Vagina (tissue), 2 donors: Measurements from ENCODE around the gene PCK1. TPM values are rescaled to one million over a fixed set of nuclear protein-coding genes. Genes with fewer than 3 reads are reported as not detected.
A peak's percentile ranks its signal among the peaks of the same experiment; 100 is the strongest.
"Not testable (repeated sequence)": the region's sequence is repeated elsewhere in the genome, so short reads cannot be mapped to it uniquely, and the experiment has no call there.

Experiments
- DNase-seq, 2 donors: peaks; one replicate each; pipeline ENCODE4 v3.0.0-alpha.2; 2017; ENCODE audit errors: extremely low spot score in 2 of 2
- H3K27ac ChIP-seq: fragments of 200-600 bp; sonication (generic); one replicate; pipeline ENCODE4 v1.5.1; 2019
- H3K27me3 ChIP-seq: fragments of 200-600 bp; sonication (generic); one replicate; pipeline ENCODE4 v1.5.1; 2019
- H3K36me3 ChIP-seq, 2 donors: fragments of 200-600 bp; sonication (generic); one replicate each; pipeline ENCODE4 v1.5.1; 2017 to 2019
- H3K4me1 ChIP-seq: fragments of 200-600 bp; sonication (generic); one replicate; pipeline ENCODE4 v1.5.1; 2019
- H3K4me3 ChIP-seq, 2 donors: fragments of 200-600 bp; sonication (generic); 1 replicate in 1 of 2; 2 replicates in 1 of 2; pipeline ENCODE4 v1.5.1; 2016 to 2019
- H3K9me3 ChIP-seq: fragments of 200-600 bp; sonication (generic); one replicate; pipeline ENCODE4 v1.5.1; 2019
- POLR2A ChIP-seq, 2 donors: fragments of 450-650 bp; IDR thresholded peaks; one replicate each; pipeline ENCODE4 v1.6.1; 2017; ENCODE audit warnings: antibody characterized with exemption in 2 of 2, mild to moderate bottlenecking in 2 of 2, moderate library complexity in 2 of 2
- POLR2AphosphoS5 ChIP-seq, 2 donors: sonication (generic); formaldehyde crosslinking; IDR thresholded peaks; one replicate each; pipeline ENCODE4 v1.9.0; 2017; ENCODE audit warnings: antibody characterized with exemption in 2 of 2, mild to moderate bottlenecking in 2 of 2, low read depth in 1 of 2; ENCODE audit not compliant: insufficient read depth in 1 of 2
- intact Hi-C: fragments of 100-400 bp; cut with DNase I; formaldehyde crosslinking; loops from one replicate; pipeline ENCODE4 v1.15.1; 2023
- total RNA-seq: library from RNA; depleted of rRNA; stranded (reverse); fragments of >200 nt; gene quantifications from one replicate; pipeline ENCODE4 v1.2.3, GENCODE V29; 2016
- TF ChIP-seq, protein P1 (sequence below), 3 experiments: fragments of 450-650 bp in 2 of 3; fragments of 200-600 bp in 1 of 3; sonication (generic) in 1 of 3; IDR thresholded peaks; one replicate each; pipeline ENCODE4 v1.5.1; 2017 to 2019; ENCODE audit warnings: antibody characterized with exemption in 3 of 3, mild to moderate bottlenecking in 2 of 3, moderate library complexity in 2 of 3

Gene PCK1
- total RNA-seq, result 13.0 TPM

GRCh38 chr20:57560554-57561355 lies at the start of gene PCK1:
TSS of gene PCK1 (plus strand) at chr20:57561110. CDS start at chr20:57561412, 302 bp downstream.
- intact Hi-C loops, result no loop called here
- Histone ChIP-seq H3K9me3 (no peaks in the 10 kb centered on the region), H3K27me3 (no peaks in the 10 kb centered on the region), H3K36me3 (no peaks in the 10 kb centered on the region), H3K4me3 (no peak within 1 kb of the TSS), H3K4me1 (no peaks in the 10 kb centered on the region), H3K27ac (no peak within 1 kb of the TSS)
- no peak for DNase-seq
- TF ChIP-seq POLR2AphosphoS5 (IDR thresholded peaks at IDR 0.05; ENCODE audit: insufficient read depth in 1 of 2, low read depth in 1 of 2) (no peak), POLR2A (IDR thresholded peaks at IDR 0.05) (no peak)
- TF ChIP-seq, protein P1, sequence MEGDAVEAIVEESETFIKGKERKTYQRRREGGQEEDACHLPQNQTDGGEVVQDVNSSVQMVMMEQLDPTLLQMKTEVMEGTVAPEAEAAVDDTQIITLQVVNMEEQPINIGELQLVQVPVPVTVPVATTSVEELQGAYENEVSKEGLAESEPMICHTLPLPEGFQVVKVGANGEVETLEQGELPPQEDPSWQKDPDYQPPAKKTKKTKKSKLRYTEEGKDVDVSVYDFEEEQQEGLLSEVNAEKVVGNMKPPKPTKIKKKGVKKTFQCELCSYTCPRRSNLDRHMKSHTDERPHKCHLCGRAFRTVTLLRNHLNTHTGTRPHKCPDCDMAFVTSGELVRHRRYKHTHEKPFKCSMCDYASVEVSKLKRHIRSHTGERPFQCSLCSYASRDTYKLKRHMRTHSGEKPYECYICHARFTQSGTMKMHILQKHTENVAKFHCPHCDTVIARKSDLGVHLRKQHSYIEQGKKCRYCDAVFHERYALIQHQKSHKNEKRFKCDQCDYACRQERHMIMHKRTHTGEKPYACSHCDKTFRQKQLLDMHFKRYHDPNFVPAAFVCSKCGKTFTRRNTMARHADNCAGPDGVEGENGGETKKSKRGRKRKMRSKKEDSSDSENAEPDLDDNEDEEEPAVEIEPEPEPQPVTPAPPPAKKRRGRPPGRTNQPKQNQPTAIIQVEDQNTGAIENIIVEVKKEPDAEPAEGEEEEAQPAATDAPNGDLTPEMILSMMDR (IDR thresholded peaks at IDR 0.05), result no peak

DNA sequence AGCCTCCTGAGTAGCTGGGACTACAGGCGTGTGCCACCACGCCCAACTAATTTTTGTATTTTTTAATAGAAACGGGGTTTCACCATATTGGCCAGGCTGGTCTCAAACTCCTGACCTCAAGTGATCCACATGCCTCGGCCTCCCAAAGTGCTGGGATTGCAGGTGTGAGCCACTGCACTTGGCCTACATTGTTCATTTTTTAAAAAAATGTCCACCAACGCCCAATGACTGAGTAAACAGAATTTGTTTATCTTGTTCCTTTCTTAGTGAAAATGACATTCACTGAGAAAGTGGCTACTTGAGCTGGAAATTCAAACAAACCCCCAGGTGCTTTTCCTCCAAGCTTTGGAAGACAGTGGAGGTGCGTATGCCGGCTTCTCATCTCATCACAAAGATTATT lies 49.2 kb upstream of the PCK1 start:
- intact Hi-C loops, result loop anchor here (10.0 kb wide), 1 partner anchor 693 kb away; no protein-coding TSS in a partner anchor
- H3K9me3 ChIP-seq, H3K27me3 ChIP-seq, H3K36me3 ChIP-seq, H3K4me3 ChIP-seq, H3K27ac ChIP-seq, DNase-seq, H3K4me1 ChIP-seq: not testable (repeated sequence)

GRCh38 chr20:57512432-57512831 lies 48.5 kb upstream of the PCK1 start:
- H3K27me3 ChIP-seq, result no peaks in the 10 kb centered on the region
- H3K9me3 ChIP-seq, result no peaks in the 10 kb centered on the region
- intact Hi-C loops, result loop anchor here (10.0 kb wide), 1 partner anchor 692 kb away; no protein-coding TSS in a partner anchor
- TF ChIP-seq POLR2A (IDR thresholded peaks at IDR 0.05) (no peak), POLR2AphosphoS5 (IDR thresholded peaks at IDR 0.05; ENCODE audit: insufficient read depth in 1 of 2, low read depth in 1 of 2) (no peak)
- TF ChIP-seq, protein P1 (IDR thresholded peaks at IDR 0.05), result no peak
- H3K4me1 ChIP-seq, result no peaks in the 10 kb centered on the region
- no peaks in the 10 kb centered on the region for H3K36me3 ChIP-seq
- no peak overlapping the region for H3K27ac ChIP-seq
- H3K4me3 ChIP-seq, result no peak overlapping the region
- no peak for DNase-seq

GRCh38 chr20:57513199-57513598 lies 47.7 kb upstream of the PCK1 start:
- Histone ChIP-seq H3K4me3 (no peak overlapping the region), H3K27ac (no peak overlapping the region), H3K9me3 (no peaks in the 10 kb centered on the region), H3K36me3 (no peaks in the 10 kb centered on the region), H3K27me3 (no peaks in the 10 kb centered on the region), H3K4me1 (no peaks in the 10 kb centered on the region)
- no peak for DNase-seq
- intact Hi-C loops, result loop anchor here (10.0 kb wide), 1 partner anchor 692 kb away; no protein-coding TSS in a partner anchor
- TF ChIP-seq, protein P1 (IDR thresholded peaks at IDR 0.05), result no peak
- TF ChIP-seq POLR2AphosphoS5 (IDR thresholded peaks at IDR 0.05; ENCODE audit: insufficient read depth in 1 of 2, low read depth in 1 of 2), result no peak
- no peak for TF ChIP-seq POLR2A (IDR thresholded peaks at IDR 0.05)

- TF ChIP-seq, protein P1 (IDR thresholded peaks at IDR 0.05), result peak; percentile 82 to 92 (median 87)
- TF ChIP-seq POLR2A (IDR thresholded peaks at IDR 0.05), result no peak
- peak in 1 of 2 donors; percentile 48 for TF ChIP-seq POLR2AphosphoS5 (IDR thresholded peaks at IDR 0.05; ENCODE audit: insufficient read depth in 1 of 2, low read depth in 1 of 2)
- intact Hi-C loops, result loop anchor here (2.0 to 10.0 kb wide), 2 partner anchors 80 to 690 kb away; no protein-coding TSS in a partner anchor
- DNase-seq, result no peak
- no peak overlapping the region for H3K4me3 ChIP-seq
- no peaks in the 10 kb centered on the region for H3K4me1 ChIP-seq
- H3K9me3 ChIP-seq, result no peaks in the 10 kb centered on the region
- no peaks in the 10 kb centered on the region for H3K27me3 ChIP-seq
- no peaks in the 10 kb centered on the region for H3K36me3 ChIP-seq
- no peak overlapping the region for H3K27ac ChIP-seq
Observed at GRCh38 chr20:57514273-57514751, 46.6 kb upstream of the PCK1 start.
